ENCODE results near the gene CYSLTR2.

Gene CYSLTR2

GRCh38 chr13:48712141-48712540 lies 58.4 kb downstream of the CYSLTR2 start:
- no peak for ATAC-seq
- TF ChIP-seq GLIS3 (CRISPR knock-in tag; IDR thresholded peaks at IDR 0.05) (no peak), PATZ1 (CRISPR knock-in tag; IDR thresholded peaks at IDR 0.05; ENCODE audit: borderline replicate concordance) (no peak), ZFP30 (CRISPR knock-in tag; IDR thresholded peaks at IDR 0.05) (no peak), CSDC2 (CRISPR knock-in tag; IDR thresholded peaks at IDR 0.05) (no peak), ZC3H10 (CRISPR knock-in tag; IDR thresholded peaks at IDR 0.05) (no peak), BACH2 (CRISPR knock-in tag; IDR thresholded peaks at IDR 0.05; ENCODE audit: borderline replicate concordance) (no peak), ZNF565 (CRISPR knock-in tag; conservative IDR thresholded peaks at IDR 0.05; ENCODE audit: low read depth) (no peak), ISL1 (CRISPR knock-in tag; IDR thresholded peaks at IDR 0.05) (no peak), CREB5 (CRISPR knock-in tag; IDR thresholded peaks at IDR 0.05; ENCODE audit: low read depth) (no peak), TSHZ2 (CRISPR knock-in tag; IDR thresholded peaks at IDR 0.05) (no peak), ESRRG (CRISPR knock-in tag; IDR thresholded peaks at IDR 0.05) (no peak), ZNF8 (CRISPR knock-in tag; IDR thresholded peaks at IDR 0.05) (no peak), ARNTL (CRISPR knock-in tag; IDR thresholded peaks at IDR 0.05; ENCODE audit: borderline replicate concordance, low read depth) (no peak), TOX (CRISPR knock-in tag; IDR thresholded peaks at IDR 0.05; ENCODE audit: borderline replicate concordance) (no peak), CSRNP3 (CRISPR knock-in tag; IDR thresholded peaks at IDR 0.05) (no peak), OSR1 (CRISPR knock-in tag; IDR thresholded peaks at IDR 0.05) (no peak), RARB (CRISPR knock-in tag; IDR thresholded peaks at IDR 0.05) (no peak), ZNF70 (CRISPR knock-in tag; IDR thresholded peaks at IDR 0.05) (no peak), PPARA (CRISPR knock-in tag; IDR thresholded peaks at IDR 0.05; ENCODE audit: borderline replicate concordance) (no peak)

GRCh38 chr13:48715977-48716376 lies 62.2 kb downstream of the CYSLTR2 start:
- 0 out of 2 replicates have a peak, but pooled peaks have one; percentile 49 for TF ChIP-seq ZFP30 (CRISPR knock-in tag; IDR thresholded peaks at IDR 0.05)
- no peak for TF ChIP-seq PPARA (CRISPR knock-in tag; IDR thresholded peaks at IDR 0.05; ENCODE audit: borderline replicate concordance)

GRCh38 chr13:48720621-48721020 lies 66.9 kb downstream of the CYSLTR2 start:
- ATAC-seq = no peak
- TF ChIP-seq TCF4 (CRISPR knock-in tag; IDR thresholded peaks at IDR 0.05; ENCODE audit: borderline replicate concordance) = no peak
- TF ChIP-seq CSDC2 (CRISPR knock-in tag; IDR thresholded peaks at IDR 0.05) = no peak
- TF ChIP-seq CSRNP3 (CRISPR knock-in tag; IDR thresholded peaks at IDR 0.05) = no peak

More at GRCh38 chr13:48715977-48716376, 62.2 kb downstream of the CYSLTR2 start:
- no peak for ATAC-seq

GRCh38 chr13:48723168-48723567 lies 69.4 kb downstream of the CYSLTR2 start:
- ATAC-seq = no peak
- TF ChIP-seq SNAI2 (CRISPR knock-in tag; IDR thresholded peaks at IDR 0.05) (no peak), RARB (CRISPR knock-in tag; IDR thresholded peaks at IDR 0.05) (no peak), PATZ1 (CRISPR knock-in tag; IDR thresholded peaks at IDR 0.05; ENCODE audit: borderline replicate concordance) (no peak), CSRNP3 (CRISPR knock-in tag; IDR thresholded peaks at IDR 0.05) (no peak), TCF4 (CRISPR knock-in tag; IDR thresholded peaks at IDR 0.05; ENCODE audit: borderline replicate concordance) (no peak), OSR1 (CRISPR knock-in tag; IDR thresholded peaks at IDR 0.05) (no peak)
